Psoas muscle (tissue), 8 donors: ENCODE data around the gene OR4N5. TPM values are rescaled to one million over a fixed set of nuclear protein-coding genes. Genes with fewer than 3 reads are reported as not detected.

ENCODE experiments used
- ATAC-seq, 4 donors: fragments of 200-7000 bp; cut with Tn5 transposase; one replicate each; pipeline ENCODE4 v1.9.1; 2020; ENCODE audit warnings: moderate library complexity in 3 of 4, mild to moderate bottlenecking in 2 of 4
- DNase-seq, 2 donors: peaks; one replicate each; pipeline ENCODE4 v3.0.0-alpha.2; 2020
- H3K27ac ChIP-seq: fragments of 200-600 bp; one replicate; pipeline ENCODE4 v1.8.0; 2022
- H3K27me3 ChIP-seq, 3 donors: fragments of 200-600 bp in 1 of 3; one replicate each; pipeline versions ENCODE4 v1.6.1 to v1.8.0; 2013 to 2022; ENCODE audit warnings: low read length in 2 of 3, mild to moderate bottlenecking in 2 of 3, moderate library complexity in 1 of 3; ENCODE audit not compliant: insufficient read depth in 3 of 3
- H3K36me3 ChIP-seq, 2 donors: fragments of 200-600 bp in 1 of 2; one replicate each; pipeline versions ENCODE4 v1.6.1 to v1.8.0; 2013 to 2022; ENCODE audit warnings: low read depth in 1 of 2, mild to moderate bottlenecking in 1 of 2, moderate library complexity in 1 of 2; ENCODE audit not compliant: insufficient read depth in 1 of 2
- H3K4me1 ChIP-seq: fragments of 200-600 bp; one replicate; pipeline ENCODE4 v1.8.0; 2022
- H3K4me3 ChIP-seq: fragments of 200-600 bp; one replicate; pipeline ENCODE4 v1.8.0; 2022; ENCODE audit warnings: mild to moderate bottlenecking
- H3K9me3 ChIP-seq: fragments of 200-600 bp; one replicate; pipeline ENCODE4 v1.8.0; 2022
- WGBS, 3 donors: extraction: QIAGEN DNeasy Blood & Tissue Kit; methylation state at CpG; one replicate each; pipeline versions ENCODE4 v1.1.6 to v1.1.7; 2013; 5-methylcytosine and 5-hydroxymethylcytosine counted together
- intact Hi-C, 2 donors: fragments of 100-400 bp; cut with DNase I; formaldehyde crosslinking; loops; one replicate each; pipeline versions ENCODE4 v1.11.0 to v1.14.2; 2022
- polyA plus RNA-seq, 3 donors: library from polyadenylated mRNA; stranded (reverse); fragments of 200-250 nt; gene quantifications; one replicate each; pipeline ENCODE4 v1.2.3, GENCODE V29; 2013
- total RNA-seq, 4 donors: library from RNA; stranded (reverse); fragmentation: NEBNext Ultra II Directional in 2 of 4; extraction: Animal tissue kit (Norgen Biotek cat#: 25700) in 2 of 4; gene quantifications; one replicate each; pipeline versions ENCODE4 v1.2.1 to v1.2.4, GENCODE V29; 2021 to 2023
- TF ChIP-seq, protein P1 (sequence below): fragments of 200-600 bp; IDR thresholded peaks from one replicate; pipeline ENCODE4 v1.8.0; 2022; ENCODE audit warnings: antibody characterized with exemption
- donor health status: healthy with polysubstance abuse.
- donor health status: DM: no; HTN: no; CAD: no; lungs with moderate emphysema.
- donor health status: Bipolar disorder and iron deficiency.
- donor health status: healthy.
- donor health status: DM: yes; HTN: yes; CAD: no.
- donor health status: DM: no; HTN: no; CAD: no.
- donor health status: DM: no; HTN: no; CAD: no.
- donor health status: DM: yes; HTN: yes; CAD: no.

OR4N5 gene
- total and polyA plus RNA-seq, 7 donors, result not detected

GRCh38 chr14:20179218-20179617 lies 40.6 kb downstream of the OR4N5 start:
- Histone ChIP-seq H3K4me3 (no peak overlapping the region), H3K27me3 (no peaks in the 10 kb centered on the region), H3K36me3 (no peaks in the 10 kb centered on the region), H3K27ac (no peak overlapping the region), H3K4me1 (no peaks in the 10 kb centered on the region), H3K9me3 (no peaks in the 10 kb centered on the region)
- TF ChIP-seq, protein P1, sequence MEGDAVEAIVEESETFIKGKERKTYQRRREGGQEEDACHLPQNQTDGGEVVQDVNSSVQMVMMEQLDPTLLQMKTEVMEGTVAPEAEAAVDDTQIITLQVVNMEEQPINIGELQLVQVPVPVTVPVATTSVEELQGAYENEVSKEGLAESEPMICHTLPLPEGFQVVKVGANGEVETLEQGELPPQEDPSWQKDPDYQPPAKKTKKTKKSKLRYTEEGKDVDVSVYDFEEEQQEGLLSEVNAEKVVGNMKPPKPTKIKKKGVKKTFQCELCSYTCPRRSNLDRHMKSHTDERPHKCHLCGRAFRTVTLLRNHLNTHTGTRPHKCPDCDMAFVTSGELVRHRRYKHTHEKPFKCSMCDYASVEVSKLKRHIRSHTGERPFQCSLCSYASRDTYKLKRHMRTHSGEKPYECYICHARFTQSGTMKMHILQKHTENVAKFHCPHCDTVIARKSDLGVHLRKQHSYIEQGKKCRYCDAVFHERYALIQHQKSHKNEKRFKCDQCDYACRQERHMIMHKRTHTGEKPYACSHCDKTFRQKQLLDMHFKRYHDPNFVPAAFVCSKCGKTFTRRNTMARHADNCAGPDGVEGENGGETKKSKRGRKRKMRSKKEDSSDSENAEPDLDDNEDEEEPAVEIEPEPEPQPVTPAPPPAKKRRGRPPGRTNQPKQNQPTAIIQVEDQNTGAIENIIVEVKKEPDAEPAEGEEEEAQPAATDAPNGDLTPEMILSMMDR, result no peak
- intact Hi-C loops, result no loop called here
- ATAC-seq (no peak), DNase-seq (no peak)
- 43 to 54% (median 52%) methylated on average over 5 of the region's 5 CpGs for WGBS, 3 donors

GRCh38 chr14:20179880-20180279 lies 41.3 kb downstream of the OR4N5 start:
- TF ChIP-seq, protein P1, result no peak
- Histone ChIP-seq H3K4me1 (no peaks in the 10 kb centered on the region), H3K9me3 (no peaks in the 10 kb centered on the region), H3K27ac (no peak overlapping the region), H3K4me3 (no peak overlapping the region), H3K36me3 (no peaks in the 10 kb centered on the region), H3K27me3 (no peaks in the 10 kb centered on the region)
- 61 to 66% (median 66%) methylated on average over 2 of the region's 2 CpGs for whole genome bisulfite sequencing, 3 donors
- intact Hi-C loops, result no loop called here
- DNase-seq, result no peak
- ATAC-seq, result no peak

DNA sequence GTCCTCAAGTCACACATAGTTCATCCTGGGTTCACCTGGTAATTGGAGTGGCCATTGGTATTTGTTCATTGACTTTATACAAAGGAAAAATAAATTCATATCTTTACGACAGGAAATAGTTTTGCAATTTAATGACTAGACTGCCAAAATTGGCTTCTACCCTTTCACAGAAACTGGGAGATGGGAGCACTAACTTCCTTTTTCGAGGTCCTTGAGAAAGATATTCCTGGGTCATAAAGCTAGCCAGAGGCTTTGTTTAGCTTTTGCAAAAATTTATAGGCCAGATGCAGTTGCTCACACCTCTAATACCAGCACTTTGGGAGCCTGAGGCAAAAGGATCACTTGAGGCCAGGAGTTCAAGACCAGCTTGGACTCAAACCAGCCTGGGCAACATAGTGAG lies 41.9 kb downstream of the OR4N5 start:
- 41 to 53% (median 52%) methylated on average over 2 of the region's 2 CpGs for WGBS, 3 donors
- H3K4me3 ChIP-seq, result no peak overlapping the region
- ATAC-seq, result no peak
- H3K27me3 ChIP-seq, result no peaks in the 10 kb centered on the region
- no peaks in the 10 kb centered on the region for H3K36me3 ChIP-seq
- intact Hi-C loops, result no loop called here
- H3K4me1 ChIP-seq, result no peaks in the 10 kb centered on the region
- TF ChIP-seq, protein P1, result no peak
- DNase-seq, result no peak
- no peak overlapping the region for H3K27ac ChIP-seq
- no peaks in the 10 kb centered on the region for H3K9me3 ChIP-seq

DNA sequence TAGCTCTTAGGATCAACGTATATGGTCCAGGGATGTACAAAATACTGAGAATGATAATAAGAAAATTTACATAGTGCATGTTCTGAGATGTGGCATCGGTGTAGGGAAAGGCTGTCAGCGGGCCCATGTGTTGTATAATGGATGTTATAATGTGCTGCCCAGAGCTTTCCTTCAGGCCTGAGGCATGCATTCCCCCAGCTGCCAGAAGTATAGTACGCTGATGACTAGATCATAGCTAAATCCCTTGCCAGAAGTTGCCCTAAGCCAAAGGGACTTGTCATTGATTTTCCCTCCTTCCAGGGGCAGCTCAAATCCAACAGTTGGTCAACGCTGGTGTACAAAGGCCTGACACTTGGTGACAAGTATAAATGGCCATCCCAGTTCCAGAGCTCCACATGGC lies 45.6 kb downstream of the OR4N5 start:
- TF ChIP-seq, protein P1, result no peak
- no peak for DNase-seq
- intact Hi-C loops, result no loop called here
- Histone ChIP-seq H3K9me3 (no peaks in the 10 kb centered on the region), H3K4me1 (no peaks in the 10 kb centered on the region), H3K36me3 (no peaks in the 10 kb centered on the region), H3K27ac (no peak overlapping the region), H3K4me3 (no peak overlapping the region), H3K27me3 (no peaks in the 10 kb centered on the region)
- 43 to 51% (median 49%) methylated on average over 5 of the region's 5 CpGs for WGBS, 3 donors
- no peak for ATAC-seq

DNA sequence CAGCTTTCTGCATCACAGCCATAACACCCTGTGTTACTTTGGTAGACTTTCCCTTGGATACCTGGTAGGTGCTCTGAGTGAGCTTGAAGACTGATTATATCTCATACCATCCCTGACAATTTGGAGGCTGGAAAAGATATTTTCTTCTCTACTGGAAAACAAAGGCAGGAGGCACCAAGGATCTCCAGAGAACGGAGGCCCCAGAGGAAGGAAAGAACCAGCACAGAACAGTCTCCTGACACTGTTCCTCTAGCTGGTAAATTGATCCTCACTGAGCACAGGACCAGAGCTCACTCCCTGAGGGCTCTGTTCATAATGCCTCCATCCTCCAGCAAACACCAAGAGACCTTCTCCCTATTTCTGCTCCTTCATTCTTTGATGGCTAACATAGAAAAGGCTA lies 52.0 kb downstream of the OR4N5 start, which contains the start of gene OR11G2:
TSS of gene OR11G2 (plus strand) at position 301 of the 400 bp plus-strand sequence. CDS start 6,542 bp downstream, outside the sequence.
- TF ChIP-seq, protein P1, result no peak
- no peaks in the 10 kb centered on the region for H3K36me3 ChIP-seq
- ATAC-seq, result no peak
- H3K9me3 ChIP-seq, result no peaks in the 10 kb centered on the region
- no peak within 1 kb of the TSS for H3K4me3 ChIP-seq
- no peak for DNase-seq
- intact Hi-C loops, result no loop called here
- WGBS, 3 donors, result 39 to 44% (median 44%) methylated on average over 1 of the region's 1 CpG
- H3K27ac ChIP-seq, result no peak within 1 kb of the TSS
- H3K27me3 ChIP-seq, result no peaks in the 10 kb centered on the region
- H3K4me1 ChIP-seq, result no peaks in the 10 kb centered on the region
